ENCODE results near the gene ABLIM2. TPM values are rescaled to one million over a fixed set of nuclear protein-coding genes. Genes with fewer than 3 reads are reported as not detected.

The ABLIM2 gene
- total RNA-seq, 1 experiment from 2014 or later = 6.1 TPM

DNA sequence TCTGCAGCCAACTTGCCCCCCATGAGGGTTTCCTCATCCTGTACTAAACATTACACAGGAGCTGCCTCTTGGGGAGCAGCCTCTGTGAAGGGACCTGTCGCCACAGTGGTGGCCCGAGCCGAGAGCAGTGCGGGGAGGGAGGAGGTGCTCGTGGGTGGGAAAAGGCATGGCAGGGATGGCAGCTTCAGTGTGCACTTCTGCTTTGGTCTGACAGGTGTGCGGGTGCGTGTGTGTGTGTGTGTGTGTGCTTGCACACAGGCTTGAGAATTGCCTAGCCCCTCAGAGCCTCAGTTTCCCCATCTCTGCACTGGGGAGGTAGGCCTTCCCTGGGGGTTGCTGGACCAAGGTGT, 44.4 kb upstream of the ABLIM2 start:
- H3K9ac ChIP-seq (ENCODE audit: low read length) = no peak overlapping the region
- H3K9me2 ChIP-seq (ENCODE audit: insufficient read depth) = no peaks in the 10 kb centered on the region
- no peaks in the 10 kb centered on the region for H3K79me2 ChIP-seq (ENCODE audit: insufficient read depth, low read length)
- DNase-seq (ENCODE audit: low read depth, low spot score) = no peak
- ATAC-seq = no peak
- no peak overlapping the region for H3K4me2 ChIP-seq (ENCODE audit: low read length)
- peaks cover 22 to 38% of the 10 kb centered on the region in 2 experiments for H3K4me1 ChIP-seq (ENCODE audit: control insufficient read depth in 1 of 2, insufficient read depth in 2 of 2, low read length in 2 of 2)
- intact Hi-C loops (cut with micrococcal nuclease) = no loop called here
- H3K4me3 ChIP-seq (replicated peaks in 1 of 2; ENCODE audit: low read depth in 1 of 2, low read length in 2 of 2) = no peak overlapping the region
- H4K20me1 ChIP-seq (ENCODE audit: insufficient read depth) = no peaks in the 10 kb centered on the region
- RAD21 ChIA-PET (ENCODE audit: low non-redundant PET in 1 of 2, low total read pairs in 2 of 2, uncharacterized antibody in 2 of 2, unreplicated experiment in 2 of 2) = no interaction called here
- no peaks in the 10 kb centered on the region for H3K36me3 ChIP-seq (ENCODE audit: control insufficient read depth in 1 of 2, insufficient read depth in 2 of 2, low read length in 2 of 2)
- no TSS peak for BruUV-seq (replicated peaks)
- POLR2A ChIA-PET = no interaction called here
- TF ChIP-seq EGR1 (IDR thresholded peaks at IDR 0.05; ENCODE audit: low read depth) = no peak
- TF ChIP-seq SIN3A (IDR thresholded peaks at IDR 0.05; ENCODE audit: low read depth) = no peak
- TF ChIP-seq SP1 (IDR thresholded peaks at IDR 0.05; ENCODE audit: low read depth) = no peak
- no peak for TF ChIP-seq ZFX (IDR thresholded peaks at IDR 0.05)
- TF ChIP-seq ATF3 (IDR thresholded peaks at IDR 0.05) = no peak
- no peak for TF ChIP-seq CBX3 (IDR thresholded peaks at IDR 0.05; ENCODE audit: low read depth)
- TF ChIP-seq ELF1 (IDR thresholded peaks at IDR 0.05; ENCODE audit: borderline replicate concordance, low read depth) = no peak
- no peak for TF ChIP-seq YY1 (IDR thresholded peaks at IDR 0.05; ENCODE audit: extremely low read depth, insufficient replicate concordance, low read depth, low read length)
- no peak for TF ChIP-seq POLR2AphosphoS5 (IDR thresholded peaks at IDR 0.05; ENCODE audit: low read depth, low read length)
- no peak overlapping the region for H2AFZ ChIP-seq (ENCODE audit: low read depth, low read length, poor library complexity, severe bottlenecking)
- CTCF ChIA-PET = no interaction called here
- H3K9me3 ChIP-seq (ENCODE audit: control insufficient read depth in 1 of 2, insufficient read depth in 1 of 2, low read depth in 1 of 2, low read length in 2 of 2) = no peaks in the 10 kb centered on the region
- H3K27me3 ChIP-seq (ENCODE audit: insufficient read depth, low read length) = no peaks in the 10 kb centered on the region
- no peak overlapping the region for H3K27ac ChIP-seq (ENCODE audit: low read depth, low read length)

- POLR2A ChIA-PET = no interaction called here
- DNase-seq (ENCODE audit: low read depth, low spot score) (no peak), ATAC-seq (no peak)
- CTCF ChIA-PET = no interaction called here
- Histone ChIP-seq H3K9ac (ENCODE audit: low read length) (no peak overlapping the region), H3K9me2 (ENCODE audit: insufficient read depth) (no peaks in the 10 kb centered on the region), H3K9me3 (ENCODE audit: control insufficient read depth in 1 of 2, insufficient read depth in 1 of 2, low read depth in 1 of 2, low read length in 2 of 2) (no peaks in the 10 kb centered on the region), H2AFZ (ENCODE audit: low read depth, low read length, poor library complexity, severe bottlenecking) (no peak overlapping the region), H3K4me2 (ENCODE audit: low read length) (no peak overlapping the region), H3K27me3 (ENCODE audit: insufficient read depth, low read length) (no peaks in the 10 kb centered on the region), H3K36me3 (ENCODE audit: control insufficient read depth in 1 of 2, insufficient read depth in 2 of 2, low read length in 2 of 2) (no peaks in the 10 kb centered on the region), H3K4me3 (replicated peaks in 1 of 2; ENCODE audit: low read depth in 1 of 2, low read length in 2 of 2) (no peak overlapping the region), H4K20me1 (ENCODE audit: insufficient read depth) (no peaks in the 10 kb centered on the region), H3K4me1 (ENCODE audit: control insufficient read depth in 1 of 2, insufficient read depth in 2 of 2, low read length in 2 of 2) (peaks cover 22 to 39% of the 10 kb centered on the region in 2 experiments), H3K27ac (ENCODE audit: low read depth, low read length) (no peak overlapping the region), H3K79me2 (ENCODE audit: insufficient read depth, low read length) (no peaks in the 10 kb centered on the region)
- RAD21 ChIA-PET (ENCODE audit: low non-redundant PET in 1 of 2, low total read pairs in 2 of 2, uncharacterized antibody in 2 of 2, unreplicated experiment in 2 of 2) = no interaction called here
- intact Hi-C loops (cut with micrococcal nuclease) = no loop called here
- no peak for TF ChIP-seq EZH2phosphoT487 (IDR thresholded peaks at IDR 0.05; ENCODE audit: borderline replicate concordance)
- BruUV-seq (replicated peaks) = no TSS peak
Measured at GRCh38 chr4:8202108-8203051, 43.8 kb upstream of the ABLIM2 start.
